IPS DF 4.7 (cell line): ENCODE measurements around the gene HPSE.
A peak's percentile ranks its signal among the peaks of the same experiment; 100 is the strongest.
"Not testable (repeated sequence)": the region's sequence is repeated elsewhere in the genome, so short reads cannot be mapped to it uniquely, and the experiment has no call there.

Experiments
- DNase-seq: peaks from one replicate; pipeline ENCODE4 v3.0.0-alpha.2; 2013; ENCODE audit warnings: low spot score; ENCODE audit errors: extremely low read depth

Gene HPSE

GRCh38 chr4:83284193-83285054 is 50.2 kb downstream of the HPSE start, which contains the start of gene COQ2:
TSS of gene COQ2 (minus strand) at chr4:83284798. CDS start at chr4:83284764, 34 bp downstream.
- DNase-seq = no peak

- DNase-seq = no peak
Measured at GRCh38 chr4:83283181-83283580, 51.5 kb downstream of the HPSE start.

GRCh38 chr4:83282049-83282535 is 52.6 kb downstream of the HPSE start:
- no peak for DNase-seq

- DNase-seq = no peak
Measured at GRCh38 chr4:83281307-83281706, 53.3 kb downstream of the HPSE start.

GRCh38 chr4:83276299-83277040 is 58.2 kb downstream of the HPSE start:
- DNase-seq = no peak

GRCh38 chr4:83273926-83274325 is 60.7 kb downstream of the HPSE start:
- not testable (repeated sequence) for DNase-seq

GRCh38 chr4:83272900-83273299 is 61.7 kb downstream of the HPSE start:
- no peak for DNase-seq

- DNase-seq = no peak
Measured at GRCh38 chr4:83269256-83269655, 65.4 kb downstream of the HPSE start.

GRCh38 chr4:83268491-83268890 is 66.2 kb downstream of the HPSE start:
- no peak for DNase-seq

GRCh38 chr4:83267830-83268475 is 66.7 kb downstream of the HPSE start:
- DNase-seq = no peak

- no peak for DNase-seq
Measured at GRCh38 chr4:83267121-83267829, 67.4 kb downstream of the HPSE start.

GRCh38 chr4:83266689-83267088 is 68.0 kb downstream of the HPSE start:
- no peak for DNase-seq

- no peak for DNase-seq
Measured at GRCh38 chr4:83263106-83263505, 71.5 kb downstream of the HPSE start.

- DNase-seq = no peak
Measured at GRCh38 chr4:83262682-83263081, 72.0 kb downstream of the HPSE start.

- DNase-seq = no peak
Measured at GRCh38 chr4:83261307-83261706, 73.3 kb downstream of the HPSE start.

- DNase-seq = no peak
Measured at GRCh38 chr4:83259586-83259985, 75.1 kb downstream of the HPSE start.

GRCh38 chr4:83258461-83258860 is 76.2 kb downstream of the HPSE start:
- no peak for DNase-seq

- DNase-seq = no peak
Measured at GRCh38 chr4:83257811-83258210, 76.8 kb downstream of the HPSE start.

- no peak for DNase-seq
Measured at GRCh38 chr4:83255584-83255983, 79.1 kb downstream of the HPSE start.

GRCh38 chr4:83252782-83253405 is 81.8 kb downstream of the HPSE start:
- DNase-seq = peak; percentile 56

GRCh38 chr4:83251447-83251830 is 83.2 kb downstream of the HPSE start:
- DNase-seq = no peak
